ENCODE data around the gene SPATA46.

SPATA46 gene

DNA sequence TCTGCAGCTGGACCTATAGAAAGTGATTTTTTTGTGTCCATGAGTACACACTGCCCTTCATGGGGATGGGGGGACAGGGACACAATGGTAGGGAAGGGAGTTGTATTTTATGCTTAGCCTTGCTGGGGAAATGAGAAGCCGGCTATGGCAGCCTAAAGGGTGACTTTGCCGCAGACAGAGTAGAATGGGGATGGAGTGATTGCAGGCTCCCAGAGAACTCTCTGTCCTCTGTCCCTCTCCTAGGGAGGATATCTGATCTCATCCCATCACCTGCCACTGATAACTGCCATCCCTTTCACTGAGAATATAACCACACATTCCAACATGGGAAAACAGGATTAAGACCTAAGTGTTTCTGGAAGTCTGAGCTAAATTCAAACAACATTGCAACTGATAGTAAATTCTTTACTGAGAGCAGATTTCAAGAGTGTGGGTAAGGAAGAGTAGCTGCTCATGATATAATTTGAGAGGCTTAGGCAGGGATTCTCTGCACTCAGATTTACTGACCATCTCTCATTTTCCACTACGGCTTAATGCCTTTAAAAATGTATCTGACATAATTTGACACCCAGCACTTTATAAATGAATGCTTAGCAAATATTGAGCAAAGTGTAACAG is 21.4 kb upstream of the SPATA46 start:
- no peaks in the 10 kb centered on the region for H3K36me3 ChIP-seq (ENCODE audit: control insufficient read depth, low read length)
- no peaks in the 10 kb centered on the region for H3K4me1 ChIP-seq (ENCODE audit: control insufficient read depth, low read length)
- H3K9me3 ChIP-seq (ENCODE audit: control insufficient read depth, insufficient read depth, low read length), result no peaks in the 10 kb centered on the region
- H3K9me2 ChIP-seq (replicated peaks; ENCODE audit: control insufficient read depth, low read length), result no peaks in the 10 kb centered on the region
- no peaks in the 10 kb centered on the region for H3F3A ChIP-seq (ENCODE audit: control insufficient read depth, insufficient read depth)
- no peak overlapping the region for H3K4me2 ChIP-seq (ENCODE audit: low read length)
- peaks cover 37% of the 10 kb centered on the region for H3K27me3 ChIP-seq (ENCODE audit: control insufficient read depth, low read length)
- no peaks in the 10 kb centered on the region for H4K20me1 ChIP-seq (ENCODE audit: control insufficient read depth, insufficient read depth, low read depth, low read length)
- no peaks in the 10 kb centered on the region for H3K79me2 ChIP-seq (ENCODE audit: control insufficient read depth, low read length)
- TF ChIP-seq EZH2phosphoT487 (IDR thresholded peaks at IDR 0.05; ENCODE audit: borderline replicate concordance, low read length), result no peak
- TF ChIP-seq, protein P1, sequence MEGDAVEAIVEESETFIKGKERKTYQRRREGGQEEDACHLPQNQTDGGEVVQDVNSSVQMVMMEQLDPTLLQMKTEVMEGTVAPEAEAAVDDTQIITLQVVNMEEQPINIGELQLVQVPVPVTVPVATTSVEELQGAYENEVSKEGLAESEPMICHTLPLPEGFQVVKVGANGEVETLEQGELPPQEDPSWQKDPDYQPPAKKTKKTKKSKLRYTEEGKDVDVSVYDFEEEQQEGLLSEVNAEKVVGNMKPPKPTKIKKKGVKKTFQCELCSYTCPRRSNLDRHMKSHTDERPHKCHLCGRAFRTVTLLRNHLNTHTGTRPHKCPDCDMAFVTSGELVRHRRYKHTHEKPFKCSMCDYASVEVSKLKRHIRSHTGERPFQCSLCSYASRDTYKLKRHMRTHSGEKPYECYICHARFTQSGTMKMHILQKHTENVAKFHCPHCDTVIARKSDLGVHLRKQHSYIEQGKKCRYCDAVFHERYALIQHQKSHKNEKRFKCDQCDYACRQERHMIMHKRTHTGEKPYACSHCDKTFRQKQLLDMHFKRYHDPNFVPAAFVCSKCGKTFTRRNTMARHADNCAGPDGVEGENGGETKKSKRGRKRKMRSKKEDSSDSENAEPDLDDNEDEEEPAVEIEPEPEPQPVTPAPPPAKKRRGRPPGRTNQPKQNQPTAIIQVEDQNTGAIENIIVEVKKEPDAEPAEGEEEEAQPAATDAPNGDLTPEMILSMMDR (IDR thresholded peaks at IDR 0.05; ENCODE audit: low read depth, low read length, poor library complexity, severe bottlenecking), result no peak
- H3K4me3 ChIP-seq (ENCODE audit: low read length), result no peak overlapping the region
- H3K27ac ChIP-seq (ENCODE audit: low read depth, low read length), result no peak overlapping the region

DNA sequence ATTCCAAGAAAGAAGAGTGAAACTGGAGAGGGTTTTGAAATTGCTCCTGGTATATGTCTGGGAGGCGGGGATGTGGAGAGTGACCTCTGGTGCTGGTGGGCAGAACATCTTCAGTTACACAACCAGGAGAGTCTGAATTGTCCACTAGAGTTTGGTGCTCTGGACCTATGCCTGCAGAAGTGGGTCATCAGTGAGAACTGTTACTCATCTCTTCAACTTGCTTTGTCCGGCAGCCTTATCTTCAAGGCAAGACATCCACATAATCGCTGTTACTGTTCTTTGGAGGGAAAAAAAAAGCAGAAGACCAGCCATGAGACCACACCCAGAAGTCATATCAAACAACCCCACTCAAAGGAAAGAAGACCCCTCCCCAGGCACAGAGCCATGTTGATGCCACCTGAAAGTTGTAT is 20.4 kb upstream of the SPATA46 start:
- H3K4me1 ChIP-seq (ENCODE audit: control insufficient read depth, low read length), result no peaks in the 10 kb centered on the region
- H3K27me3 ChIP-seq (ENCODE audit: control insufficient read depth, low read length), result peaks cover 37% of the 10 kb centered on the region
- no peaks in the 10 kb centered on the region for H3K9me3 ChIP-seq (ENCODE audit: control insufficient read depth, insufficient read depth, low read length)
- no peaks in the 10 kb centered on the region for H3K36me3 ChIP-seq (ENCODE audit: control insufficient read depth, low read length)
- H4K20me1 ChIP-seq (ENCODE audit: control insufficient read depth, insufficient read depth, low read depth, low read length), result no peaks in the 10 kb centered on the region
- H3K27ac ChIP-seq (ENCODE audit: low read depth, low read length), result no peak overlapping the region
- no peak overlapping the region for H3K4me3 ChIP-seq (ENCODE audit: low read length)
- TF ChIP-seq, protein P1 (IDR thresholded peaks at IDR 0.05; ENCODE audit: low read depth, low read length, poor library complexity, severe bottlenecking), result no peak
- no peak for TF ChIP-seq EZH2phosphoT487 (IDR thresholded peaks at IDR 0.05; ENCODE audit: borderline replicate concordance, low read length)
- H3K79me2 ChIP-seq (ENCODE audit: control insufficient read depth, low read length), result no peaks in the 10 kb centered on the region
- no peak overlapping the region for H3K4me2 ChIP-seq (ENCODE audit: low read length)
- H3K9me2 ChIP-seq (replicated peaks; ENCODE audit: control insufficient read depth, low read length), result no peaks in the 10 kb centered on the region
- no peaks in the 10 kb centered on the region for H3F3A ChIP-seq (ENCODE audit: control insufficient read depth, insufficient read depth)

DNA sequence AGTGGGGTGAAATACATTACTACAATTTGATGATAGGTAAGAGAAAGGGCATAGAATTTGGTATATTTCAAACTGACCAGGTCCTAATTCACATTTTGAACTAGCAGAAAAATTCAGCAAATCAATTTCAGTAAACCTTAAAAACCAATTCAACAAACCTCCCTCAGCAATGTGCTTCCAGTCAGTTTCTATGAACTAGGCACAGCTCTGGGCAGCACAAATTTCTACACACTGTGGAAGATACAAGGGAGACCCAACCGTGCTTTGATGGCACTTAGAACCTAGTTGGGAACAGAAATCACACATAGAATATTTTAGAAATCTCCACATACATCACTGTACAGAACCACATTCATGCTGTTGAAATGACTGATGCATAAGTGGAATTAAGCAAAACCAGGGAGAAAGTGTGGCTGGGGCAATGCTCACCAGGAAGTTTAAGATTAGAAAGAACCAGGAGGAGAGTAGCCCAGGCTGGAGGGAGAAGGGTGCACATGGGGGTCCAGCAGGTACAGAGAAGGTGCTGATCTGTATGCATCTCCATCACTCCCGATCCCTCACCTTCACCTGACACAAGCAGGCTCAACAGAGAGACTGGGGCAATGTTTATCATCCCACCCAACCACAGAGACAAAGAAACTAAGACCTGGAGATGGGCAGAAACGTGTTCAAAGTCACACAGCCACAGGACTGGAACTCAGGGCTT is 19.7 kb upstream of the SPATA46 start:
- no peaks in the 10 kb centered on the region for H3K9me2 ChIP-seq (replicated peaks; ENCODE audit: control insufficient read depth, low read length)
- H3K79me2 ChIP-seq (ENCODE audit: control insufficient read depth, low read length), result no peaks in the 10 kb centered on the region
- H3K9me3 ChIP-seq (ENCODE audit: control insufficient read depth, insufficient read depth, low read length), result no peaks in the 10 kb centered on the region
- H3F3A ChIP-seq (ENCODE audit: control insufficient read depth, insufficient read depth), result no peaks in the 10 kb centered on the region
- TF ChIP-seq EZH2phosphoT487 (IDR thresholded peaks at IDR 0.05; ENCODE audit: borderline replicate concordance, low read length), result no peak
- TF ChIP-seq, protein P1 (IDR thresholded peaks at IDR 0.05; ENCODE audit: low read depth, low read length, poor library complexity, severe bottlenecking), result no peak
- no peaks in the 10 kb centered on the region for H3K36me3 ChIP-seq (ENCODE audit: control insufficient read depth, low read length)
- peaks cover 39% of the 10 kb centered on the region for H3K27me3 ChIP-seq (ENCODE audit: control insufficient read depth, low read length)
- no peak overlapping the region for H3K4me2 ChIP-seq (ENCODE audit: low read length)
- no peak overlapping the region for H3K4me3 ChIP-seq (ENCODE audit: low read length)
- H3K4me1 ChIP-seq (ENCODE audit: control insufficient read depth, low read length), result no peaks in the 10 kb centered on the region
- H3K27ac ChIP-seq (ENCODE audit: low read depth, low read length), result no peak overlapping the region
- no peaks in the 10 kb centered on the region for H4K20me1 ChIP-seq (ENCODE audit: control insufficient read depth, insufficient read depth, low read depth, low read length)
